Activated CD4-positive, CD25-positive, alpha-beta regulatory T cell treated with anti-CD3 and anti-CD28 coated beads, Interleukin-2, amount 50 U/mL, for 72 hours (primary cell): Measurements from ENCODE around the gene MBNL1.

ENCODE experiments used
- DNase-seq: peaks from one replicate; pipeline ENCODE4 v3.0.0; 2021

Gene MBNL1

DNA sequence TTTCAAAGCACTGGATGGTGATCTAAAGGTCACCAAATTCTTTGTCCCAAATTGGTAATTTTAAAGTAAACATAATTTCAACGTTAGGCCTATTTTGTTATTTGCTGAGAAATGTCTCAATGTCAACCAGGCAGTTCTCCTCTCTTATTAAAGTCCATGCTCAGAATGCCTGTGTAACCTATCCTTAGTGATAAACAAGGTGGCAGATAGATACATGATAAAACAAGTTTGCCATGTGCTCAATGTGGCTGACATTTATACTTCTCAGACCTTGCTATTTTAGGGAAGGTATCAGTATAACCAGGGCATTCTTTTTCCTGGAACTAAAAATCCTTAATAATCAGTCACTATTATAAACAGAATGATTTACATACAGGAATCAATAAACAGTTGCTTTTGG, 8.5 kb downstream of the MBNL1 start:
- no peak for DNase-seq

DNA sequence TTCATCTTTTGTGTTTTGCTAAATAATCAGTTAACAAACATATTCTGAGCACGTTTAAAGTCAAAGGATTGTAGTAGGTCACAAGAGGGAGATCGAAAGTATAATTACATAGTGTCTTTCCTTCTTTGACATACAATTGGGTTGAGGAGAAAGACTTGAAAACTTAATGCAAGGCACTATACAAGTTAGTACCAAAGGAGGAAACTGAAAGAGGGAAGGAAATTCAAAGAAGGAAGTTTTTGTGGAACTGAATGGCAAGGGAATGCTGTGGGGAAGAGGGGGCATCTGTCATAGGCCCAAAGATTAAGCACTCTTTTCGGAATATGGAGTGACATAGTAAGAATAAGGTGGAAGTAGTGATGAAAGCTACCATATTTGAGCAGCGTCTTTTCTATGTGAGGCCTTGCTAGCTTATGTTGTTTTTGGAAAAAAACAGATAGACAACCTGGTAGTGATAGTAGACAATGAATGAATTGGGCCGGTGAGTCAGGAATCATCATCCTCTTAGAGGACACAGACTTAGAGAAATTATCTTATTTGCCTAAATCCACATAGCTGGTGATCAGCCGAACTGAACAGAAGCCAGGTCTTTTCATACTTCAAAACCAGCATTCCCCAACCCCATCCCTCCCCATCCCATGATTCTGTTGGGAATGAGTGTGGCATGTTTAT, 10.2 kb downstream of the MBNL1 start:
- DNase-seq: no peak

DNA sequence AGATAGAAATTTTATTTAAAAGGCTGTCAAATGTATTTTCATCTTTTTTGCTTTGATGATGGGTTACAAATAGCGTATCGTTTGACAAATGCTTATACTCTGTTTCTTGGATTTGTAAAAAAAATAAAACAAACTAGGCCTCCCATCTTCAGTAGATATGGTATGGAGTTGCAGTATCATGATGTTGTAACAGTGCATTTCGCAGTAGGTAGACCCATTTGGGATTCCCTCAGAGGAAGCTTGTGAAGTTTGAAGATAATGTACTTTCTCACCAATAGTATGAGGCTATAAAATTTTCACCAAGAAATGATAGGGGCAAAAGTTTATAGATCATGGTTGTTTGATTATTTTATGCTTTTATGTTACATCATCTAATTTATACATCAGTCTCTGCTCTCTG, 10.8 kb downstream of the MBNL1 start:
- no peak for DNase-seq

DNA sequence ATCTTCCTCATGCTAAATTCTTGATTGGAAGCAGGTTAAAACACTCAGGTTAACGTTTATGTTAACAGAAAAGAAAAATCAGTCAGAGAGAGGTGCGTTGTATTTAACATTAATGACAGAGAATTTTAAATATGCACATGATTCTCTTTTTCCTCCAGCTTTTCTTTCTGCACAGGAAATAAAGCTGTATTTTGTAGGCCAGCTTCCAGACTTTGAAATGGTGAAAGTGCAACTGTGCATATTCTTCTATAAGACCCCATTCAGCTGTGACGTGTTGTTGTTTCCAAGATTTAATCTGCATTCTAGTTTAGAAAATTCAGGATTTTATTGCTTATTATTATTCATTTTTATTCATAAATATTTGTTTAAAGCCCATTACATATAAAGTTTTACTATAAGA, 11.8 kb downstream of the MBNL1 start:
- DNase-seq: no peak

DNA sequence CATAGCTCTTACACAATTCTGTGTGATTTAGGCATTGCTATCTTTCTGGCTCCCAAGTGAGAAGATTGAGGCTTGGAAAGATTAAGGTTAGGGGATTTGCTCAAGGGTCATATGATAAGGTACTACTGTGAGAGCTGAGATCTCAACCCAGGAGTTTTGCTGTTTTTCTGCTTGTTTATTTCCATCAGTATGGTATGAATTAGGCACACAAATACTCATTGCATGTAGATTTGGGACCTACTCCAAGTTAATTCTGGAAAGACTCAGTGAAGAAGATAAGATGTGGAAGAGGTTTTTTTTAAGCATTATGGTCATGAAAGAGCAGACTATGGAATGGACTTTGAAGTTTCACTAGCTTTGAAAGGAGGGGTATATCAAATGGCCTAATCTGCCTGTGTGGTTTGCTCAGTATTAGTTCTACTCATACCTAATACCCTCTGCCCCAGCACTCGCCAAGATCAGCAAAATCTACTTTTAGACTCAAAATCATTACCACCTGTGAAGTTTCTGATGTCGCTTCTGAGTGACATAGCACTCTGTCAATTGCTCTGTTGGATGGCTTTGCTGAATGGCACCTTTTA, 12.5 kb downstream of the MBNL1 start:
- no peak for DNase-seq

DNA sequence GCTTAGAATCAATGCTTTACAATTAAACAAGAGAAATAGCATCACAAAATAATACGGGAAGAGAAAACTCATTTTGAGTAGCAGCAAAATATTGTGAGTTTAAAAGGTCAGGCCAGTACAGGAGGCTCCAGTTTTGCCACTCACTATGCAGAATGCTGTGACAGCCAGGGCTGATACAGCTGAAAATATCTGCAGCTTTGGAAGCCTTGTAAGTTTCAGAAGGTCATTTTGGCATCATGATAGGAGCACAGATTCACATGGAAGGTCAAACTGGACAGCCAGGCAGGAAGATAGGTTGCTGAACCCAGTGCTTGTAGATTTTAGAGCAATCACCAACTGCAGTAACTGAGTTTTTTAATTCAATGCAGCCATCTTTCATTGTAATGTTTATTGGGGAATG, 14.1 kb downstream of the MBNL1 start:
- DNase-seq: no peak

DNA sequence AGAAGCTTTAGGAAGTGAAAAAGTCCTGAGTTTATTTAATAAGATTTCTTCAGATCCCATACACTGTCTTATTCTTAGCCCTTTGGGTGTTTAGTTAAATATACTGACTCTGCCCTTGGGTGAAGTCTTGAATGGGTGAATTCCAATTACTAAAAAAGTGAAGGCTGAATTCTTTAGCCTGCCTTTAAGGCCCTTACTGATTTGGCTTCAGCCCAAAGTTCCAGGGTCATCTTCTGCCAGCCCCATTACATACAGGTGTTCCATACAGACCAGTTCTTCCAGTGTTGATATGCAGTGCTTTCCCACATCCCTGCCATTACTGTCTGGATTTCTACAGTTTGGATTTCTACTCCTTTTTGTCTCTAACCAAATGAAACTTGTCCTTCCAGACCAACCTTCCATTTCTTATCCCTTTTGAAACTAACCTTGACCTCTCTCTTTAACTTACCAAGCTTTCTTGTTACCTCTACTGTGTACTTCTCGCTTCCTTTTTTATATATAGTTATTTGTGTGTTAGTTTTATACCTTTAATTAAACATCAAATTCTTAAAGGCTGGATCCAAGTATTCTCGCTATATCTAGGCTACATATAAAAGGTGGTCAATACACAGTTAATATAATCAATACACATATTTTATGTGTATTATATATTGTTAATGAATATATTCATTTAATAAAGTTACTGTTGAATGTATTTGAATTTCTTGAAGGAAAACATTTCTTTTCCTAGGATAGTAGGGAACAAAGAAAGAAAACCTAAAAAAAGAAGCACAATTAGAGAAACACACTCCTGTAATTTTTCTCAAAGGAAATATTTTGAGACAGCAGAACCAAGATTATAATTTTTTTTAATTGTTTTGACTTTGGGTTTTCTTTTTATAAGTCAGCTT, 15.0 kb downstream of the MBNL1 start:
- DNase-seq: no peak

DNA sequence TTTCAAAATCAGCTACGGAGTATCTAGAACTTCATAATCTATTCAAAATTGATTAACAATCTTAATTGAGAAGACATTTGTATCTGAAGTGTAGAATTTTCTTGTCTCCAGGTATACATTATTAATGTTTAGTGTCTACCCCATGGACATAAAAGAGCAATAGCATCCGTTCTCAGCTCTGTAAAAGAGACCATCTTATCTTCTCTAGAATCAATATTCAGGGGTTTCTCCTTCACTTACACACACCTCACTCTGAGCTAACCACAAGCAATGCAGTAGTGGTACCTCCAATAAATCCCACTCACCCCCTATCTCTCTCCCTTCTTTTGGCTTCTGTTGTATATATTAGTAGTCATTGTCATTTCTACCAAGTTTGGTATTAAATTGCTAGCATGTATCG, 16.2 kb downstream of the MBNL1 start:
- DNase-seq: no peak

DNA sequence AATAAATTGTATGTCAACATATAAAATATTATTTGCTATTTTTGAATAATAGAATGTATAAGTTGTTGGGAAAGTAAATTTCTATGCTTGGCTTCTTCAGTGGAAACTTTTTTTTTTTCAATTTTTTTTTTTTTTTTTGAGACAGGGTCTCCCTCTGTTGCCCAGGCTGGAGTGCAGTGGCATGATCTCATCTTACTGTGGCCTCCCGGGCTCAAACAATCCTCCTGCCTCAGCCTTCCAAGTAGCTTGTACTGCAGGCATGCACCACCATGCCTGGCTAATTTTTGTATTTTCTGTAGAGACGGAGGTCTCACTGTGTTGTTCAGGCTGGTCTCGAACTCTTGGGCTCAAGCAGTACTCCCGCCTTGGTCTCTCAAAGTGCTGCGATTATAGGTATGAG, 16.8 kb downstream of the MBNL1 start:
- no peak for DNase-seq

DNA sequence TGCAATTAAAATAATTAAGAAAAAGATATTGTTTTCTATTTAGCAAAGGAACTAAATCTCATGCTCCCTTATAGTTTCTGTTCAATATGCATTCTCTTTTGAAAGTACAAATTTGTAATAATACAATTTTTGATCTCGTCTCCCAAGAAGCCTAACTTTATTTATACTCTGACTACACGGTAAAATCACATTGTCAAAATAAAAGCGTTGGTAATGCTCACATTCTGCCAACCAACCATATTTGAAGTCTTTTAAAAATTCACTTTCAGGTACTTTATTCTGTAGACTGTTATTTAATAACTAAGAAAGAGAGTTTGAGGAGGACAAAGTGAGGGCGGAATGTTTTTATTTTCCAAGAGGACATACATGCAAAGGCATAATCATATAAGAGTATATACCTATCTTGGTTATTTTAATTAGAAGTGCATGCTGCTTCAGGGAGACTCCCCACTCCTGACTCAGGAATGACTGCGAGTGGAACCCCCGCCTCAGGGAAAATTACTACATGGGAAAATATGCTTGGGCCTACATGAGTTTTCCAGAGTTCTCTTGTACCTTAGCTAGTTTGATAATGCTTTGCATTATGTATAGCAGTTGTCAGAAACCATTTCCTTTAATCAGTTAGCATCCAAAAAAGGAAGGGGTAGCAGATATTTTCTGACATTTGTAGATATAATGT, 19.3 kb downstream of the MBNL1 start:
- no peak for DNase-seq

DNA sequence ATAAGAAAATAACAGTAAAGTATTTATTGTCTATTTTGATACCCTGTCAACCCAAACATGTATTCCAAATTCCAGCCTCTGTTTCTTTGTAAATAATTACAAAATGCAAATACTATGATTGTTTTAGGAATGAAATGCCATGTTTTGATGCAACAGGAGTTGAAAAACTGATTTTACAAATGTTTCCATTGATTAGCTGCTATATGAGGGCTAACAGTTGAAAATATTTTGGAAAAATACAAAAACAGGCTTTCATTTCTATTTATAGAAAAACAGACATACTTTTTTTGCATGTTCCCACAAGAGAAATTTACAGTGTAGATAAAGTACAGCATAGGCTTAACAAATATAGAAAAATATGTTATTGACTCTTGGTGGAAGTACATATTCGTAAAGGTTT, 20.0 kb downstream of the MBNL1 start:
- no peak for DNase-seq

DNA sequence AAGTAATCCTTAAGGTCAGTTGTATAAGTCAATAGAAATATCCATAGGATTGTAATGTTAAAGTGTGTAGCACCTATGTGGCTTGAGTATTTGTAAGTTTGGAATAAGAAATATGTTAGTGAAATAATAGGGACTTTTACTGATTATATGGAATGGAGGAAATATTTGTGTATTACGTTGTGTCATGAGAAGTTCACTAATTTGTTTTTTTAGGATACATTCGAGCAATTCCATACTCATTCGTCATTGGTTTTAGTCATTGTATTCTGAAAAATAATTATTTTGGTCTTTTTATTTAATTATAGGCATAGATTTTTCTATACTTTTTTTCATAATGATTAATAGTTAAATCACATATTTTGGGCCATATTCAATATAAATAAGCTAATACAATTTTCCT, 21.0 kb downstream of the MBNL1 start:
- DNase-seq: no peak

DNA sequence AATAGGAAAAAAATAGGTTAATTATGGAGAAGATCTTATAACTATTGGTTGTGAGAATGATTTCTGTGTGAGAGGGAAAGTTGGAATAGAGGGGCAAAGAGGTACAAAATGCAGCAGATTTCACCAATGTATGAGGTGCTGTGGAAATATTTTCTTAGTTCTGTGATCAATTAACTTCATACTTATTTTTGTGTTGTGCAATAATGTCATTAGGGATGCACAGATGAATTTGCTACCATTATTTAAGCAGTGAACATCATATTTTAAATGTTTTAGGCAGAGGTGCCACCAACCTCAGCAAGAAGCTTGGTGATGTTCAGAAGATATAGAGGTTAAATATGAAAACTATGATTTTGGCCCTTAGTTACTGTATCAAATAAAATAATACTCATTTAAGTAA, 21.6 kb downstream of the MBNL1 start:
- DNase-seq: no peak

DNA sequence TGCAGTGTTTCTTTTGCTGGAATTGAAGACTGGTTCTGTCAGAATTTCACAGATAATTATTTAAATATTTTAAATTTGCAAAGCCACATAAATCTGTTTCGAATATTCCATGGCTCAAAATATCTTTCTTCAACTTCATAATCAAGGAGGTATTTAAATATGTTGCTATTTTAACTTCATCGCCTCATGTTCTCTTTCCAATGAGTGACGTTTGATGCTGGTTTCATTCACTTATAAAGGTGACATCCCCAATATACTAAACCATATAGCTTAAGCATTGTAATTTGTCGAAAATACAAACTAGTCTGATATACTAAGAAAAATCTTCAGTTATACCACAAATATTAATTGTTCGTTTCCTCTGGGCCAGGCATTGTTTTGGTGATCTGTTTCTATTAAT, 22.5 kb downstream of the MBNL1 start:
- no peak for DNase-seq

DNA sequence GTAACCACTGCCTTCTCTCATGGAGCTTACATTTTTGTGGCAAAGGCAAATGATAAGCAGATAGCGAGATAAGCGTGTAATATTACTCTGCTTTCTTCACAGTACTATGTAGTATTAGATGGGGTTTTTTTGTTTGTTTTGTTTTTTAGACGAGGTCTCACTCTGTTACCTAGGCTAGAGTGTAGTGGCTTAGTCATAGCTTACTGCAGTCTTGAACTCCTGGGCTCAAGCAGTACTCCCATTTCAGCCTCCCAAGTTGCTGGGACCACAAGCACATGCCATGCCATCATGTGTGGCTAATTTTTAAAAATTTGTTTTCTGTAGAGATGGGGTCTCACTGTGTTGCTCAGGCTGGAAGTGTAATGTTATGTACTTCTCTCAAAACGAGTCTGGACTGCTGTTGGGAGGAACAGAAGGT, 22.9 kb downstream of the MBNL1 start:
- no peak for DNase-seq

DNA sequence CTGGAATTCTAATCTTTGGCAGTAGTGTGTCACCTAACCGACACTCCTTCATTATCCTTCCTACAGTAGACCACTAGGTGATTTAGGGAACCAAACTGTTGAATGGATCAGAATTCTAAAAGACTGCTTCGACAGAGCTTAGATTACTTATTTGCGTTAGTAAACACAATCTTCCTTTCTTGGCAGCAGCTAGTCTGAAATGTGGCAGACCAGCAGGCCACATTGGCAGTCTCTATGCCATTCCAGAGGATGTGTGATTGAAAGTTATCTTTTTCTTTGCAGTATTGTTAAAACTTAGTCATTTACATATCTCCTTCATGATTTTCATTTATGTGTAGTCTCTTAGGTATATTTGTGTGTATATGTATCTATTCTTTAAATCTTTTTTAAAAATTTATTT, 23.6 kb downstream of the MBNL1 start:
- no peak for DNase-seq

DNA sequence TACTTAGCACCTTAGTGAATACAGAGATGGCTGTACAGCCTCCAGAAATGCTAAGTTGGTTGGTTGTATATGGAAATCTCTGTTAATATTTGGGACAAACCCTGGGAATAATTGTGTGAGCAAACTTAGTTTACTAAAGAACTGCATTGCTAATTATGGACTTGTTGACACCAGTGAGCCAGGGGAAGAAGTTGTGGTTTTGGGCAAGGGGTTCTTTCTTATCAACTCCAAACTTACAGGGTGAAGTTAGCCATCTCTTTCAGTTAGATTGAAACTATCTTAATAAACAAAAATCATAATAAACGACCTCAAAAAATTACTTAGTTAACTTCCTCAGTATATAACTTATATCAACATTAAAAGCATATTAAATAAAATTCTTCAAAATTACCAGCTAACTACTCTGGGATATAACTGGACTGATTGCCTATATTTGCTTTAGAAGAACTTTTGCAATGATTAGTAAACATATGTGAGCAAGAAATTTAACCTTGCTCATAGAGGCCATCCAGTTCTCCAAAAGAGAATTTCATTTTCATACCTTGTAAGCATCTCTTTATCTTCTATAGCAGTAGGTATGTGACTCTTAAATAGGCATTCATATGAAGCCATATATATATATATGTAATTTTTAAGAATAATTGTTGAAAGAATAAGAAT, 24.7 kb downstream of the MBNL1 start:
- DNase-seq: no peak

DNA sequence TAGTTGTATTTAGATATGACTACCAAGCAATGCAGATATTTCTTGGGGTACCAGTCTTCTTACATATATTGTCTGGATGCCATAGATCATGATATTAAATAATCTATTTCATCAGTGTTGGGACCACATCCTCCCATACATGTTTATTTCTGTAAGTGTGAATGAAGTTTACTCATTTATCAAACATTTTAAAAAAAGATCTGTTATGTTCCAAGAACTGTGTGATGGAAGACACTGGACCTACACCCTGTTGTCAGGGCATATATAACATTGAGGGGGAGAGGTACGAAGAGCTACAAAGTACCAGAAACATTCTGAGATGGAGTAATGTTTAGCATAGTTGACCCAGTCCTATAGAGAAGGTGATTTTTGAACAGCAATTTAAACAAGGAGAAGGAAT, 26.6 kb downstream of the MBNL1 start:
- DNase-seq: no peak

DNA sequence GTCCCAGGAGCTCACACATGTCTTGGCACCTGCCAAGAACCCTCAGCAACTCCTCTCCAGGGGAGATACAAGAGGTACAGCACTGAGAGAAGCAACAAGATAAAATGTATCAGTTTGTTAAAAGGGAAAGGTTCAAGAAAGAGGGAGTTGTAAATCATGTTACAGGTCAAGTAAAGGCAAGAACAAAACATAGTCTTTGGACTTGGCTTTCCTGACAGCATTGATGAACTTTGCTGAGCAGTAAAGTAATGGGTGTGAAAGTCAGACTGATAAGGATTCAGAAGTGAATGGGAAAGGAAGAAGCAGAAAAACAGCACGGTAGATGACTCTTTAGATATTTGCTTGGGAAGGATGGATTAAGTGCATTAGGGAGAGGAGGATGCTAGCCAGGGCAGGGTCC, 27.1 kb downstream of the MBNL1 start:
- DNase-seq: no peak

DNA sequence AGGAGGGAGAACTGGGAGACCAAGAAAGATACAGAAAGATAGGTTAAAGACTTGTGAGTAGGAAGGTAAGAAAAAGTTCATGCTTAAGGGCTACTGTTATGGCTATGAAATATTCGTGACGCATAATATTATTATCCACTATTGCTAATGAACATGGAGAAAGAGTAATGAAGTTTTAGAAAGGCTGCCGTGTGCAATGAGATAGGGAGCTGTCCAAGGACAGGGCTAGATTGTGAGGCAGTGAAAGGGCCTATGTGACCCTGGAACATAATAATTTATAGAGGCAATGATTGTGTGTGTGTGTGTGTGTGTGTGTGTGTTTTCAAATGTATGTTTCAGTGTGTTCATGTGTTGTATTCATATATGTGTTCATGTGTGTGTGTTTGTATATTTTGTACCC, 27.7 kb downstream of the MBNL1 start:
- DNase-seq: no peak

DNA sequence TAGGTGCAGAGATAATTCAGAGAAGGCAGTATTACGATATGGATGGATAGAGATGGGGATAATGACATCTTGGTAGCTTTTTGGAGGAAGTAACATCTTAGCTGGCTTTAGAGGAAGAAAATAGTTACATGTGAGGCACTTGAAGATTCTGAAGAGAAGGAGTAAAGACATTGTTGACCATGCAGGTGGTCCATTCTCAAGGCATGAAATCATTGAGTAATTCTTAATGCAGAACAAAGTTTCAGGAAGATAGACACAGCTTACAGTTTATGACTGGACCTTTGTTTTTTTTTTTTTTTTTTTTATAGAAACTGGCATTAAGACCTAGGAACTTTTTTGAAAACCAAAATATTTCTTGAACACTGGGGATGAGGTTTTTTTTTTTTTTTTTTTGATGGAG, 28.2 kb downstream of the MBNL1 start:
- DNase-seq: no peak

DNA sequence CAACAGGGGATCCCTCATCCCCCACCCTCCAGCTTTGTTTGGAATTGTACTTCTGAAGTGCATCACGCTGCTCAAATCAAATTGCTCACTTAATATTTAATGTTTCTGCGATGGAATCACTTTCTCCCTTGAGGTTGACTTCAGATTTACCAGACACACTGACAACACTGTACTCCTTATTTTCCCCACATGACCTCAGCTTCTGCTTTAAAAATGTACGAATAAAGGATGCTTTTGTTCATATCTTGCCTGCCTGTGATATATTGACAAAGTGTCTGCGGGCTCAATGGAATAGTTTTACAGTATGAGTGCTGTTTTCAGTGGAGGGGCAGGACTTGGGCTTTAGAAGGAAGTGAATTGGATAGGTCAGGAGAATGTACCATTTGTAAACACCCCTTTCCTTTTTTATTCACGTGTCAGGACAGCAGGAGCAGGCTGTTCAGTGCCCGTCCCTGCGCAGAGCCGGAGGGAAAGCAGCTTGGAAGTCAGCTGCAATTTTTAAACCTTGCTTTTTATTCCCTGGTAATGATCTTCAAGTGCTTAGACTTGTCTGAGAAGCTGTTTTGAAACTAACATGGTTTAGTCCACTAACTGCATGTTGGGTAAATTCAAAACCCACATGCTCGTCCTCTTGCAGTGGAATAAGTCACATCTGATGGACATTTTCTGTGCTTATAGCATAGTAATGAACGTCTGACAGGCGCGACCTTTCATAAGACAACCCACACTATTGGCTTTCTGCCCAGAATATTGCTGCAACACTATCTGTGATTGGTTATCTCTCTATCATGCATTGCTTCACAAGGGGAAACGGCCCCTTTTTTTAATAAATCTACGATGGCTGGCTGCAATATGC, 29.9 kb downstream of the MBNL1 start:
- DNase-seq: no peak
